GM08714 (cell line): ENCODE results near the gene RCHY1.
A peak's percentile ranks its signal among the peaks of the same experiment; 100 is the strongest.
"Not testable (repeated sequence)": the region's sequence is repeated elsewhere in the genome, so short reads cannot be mapped to it uniquely, and the experiment has no call there.

ENCODE experiments used
- H3K4me3 ChIP-seq: fragments of 200-500 bp; sonication (Bioruptor generic); 2 replicates; pipeline ENCODE4 v1.5.1; 2014; ENCODE audit warnings: mild to moderate bottlenecking, low read length, inconsistent platforms
- ZNF274 ChIP-seq: IDR thresholded peaks from 2 replicates; pipeline ENCODE4 v1.6.1; 2012; ENCODE audit warnings: mild to moderate bottlenecking, low read depth, low read length

RCHY1 gene

DNA sequence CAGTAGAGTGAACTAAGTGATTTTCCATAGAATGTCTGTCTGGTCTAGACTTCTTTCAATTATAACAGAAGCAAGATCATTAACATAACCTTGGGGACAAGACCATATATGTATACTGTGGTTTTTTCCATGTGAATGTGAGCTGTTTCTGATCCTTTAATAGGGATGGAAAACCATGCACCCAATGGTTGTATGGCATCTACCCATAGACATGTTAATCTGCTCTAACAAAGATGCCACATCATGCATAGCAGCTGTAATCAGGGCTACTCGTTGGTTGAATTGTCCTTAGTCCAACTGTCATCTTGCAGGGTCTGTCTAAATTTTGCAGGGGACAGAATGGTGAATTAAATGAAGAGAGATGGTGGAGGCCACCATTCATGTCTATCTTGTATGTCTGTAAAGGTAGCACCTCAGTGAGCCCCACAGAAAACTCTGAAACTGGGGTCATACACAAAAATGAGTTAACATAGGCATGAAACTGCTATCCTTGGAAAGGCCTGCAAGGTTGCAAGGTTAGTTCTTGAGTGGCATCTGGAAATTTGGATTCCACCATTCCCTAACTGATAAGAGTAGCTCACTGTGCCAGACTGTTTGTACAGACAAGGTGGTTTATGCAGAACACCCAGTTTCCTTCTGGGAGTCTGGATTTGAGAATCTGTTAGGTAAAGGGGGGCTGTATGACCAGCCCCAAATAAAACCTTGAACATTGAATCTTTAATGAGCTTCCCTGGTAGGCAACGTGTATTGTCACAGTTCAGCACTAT is 16.5 kb upstream of the RCHY1 start:
- no peak for TF ChIP-seq ZNF274
- H3K4me3 ChIP-seq = no peak overlapping the region

DNA sequence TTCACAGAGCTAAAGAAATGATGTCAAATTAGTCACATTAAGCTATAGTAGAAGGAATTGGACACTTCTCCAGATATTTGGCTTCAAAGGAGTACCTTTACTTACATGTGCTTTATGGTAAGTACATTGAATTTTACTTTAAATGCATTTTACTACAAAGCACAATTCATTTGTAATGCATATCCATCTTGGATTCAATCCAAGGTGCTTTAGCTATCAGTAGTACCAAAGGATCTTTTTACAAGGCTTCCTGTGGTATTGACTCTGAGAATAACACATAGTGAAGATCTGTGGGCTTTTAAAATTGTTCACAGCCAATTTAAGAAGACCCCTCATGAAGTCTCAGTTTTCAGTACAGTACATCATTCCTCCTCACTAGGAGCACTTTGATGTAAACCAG is 13.3 kb upstream of the RCHY1 start:
- no peak overlapping the region for H3K4me3 ChIP-seq

DNA sequence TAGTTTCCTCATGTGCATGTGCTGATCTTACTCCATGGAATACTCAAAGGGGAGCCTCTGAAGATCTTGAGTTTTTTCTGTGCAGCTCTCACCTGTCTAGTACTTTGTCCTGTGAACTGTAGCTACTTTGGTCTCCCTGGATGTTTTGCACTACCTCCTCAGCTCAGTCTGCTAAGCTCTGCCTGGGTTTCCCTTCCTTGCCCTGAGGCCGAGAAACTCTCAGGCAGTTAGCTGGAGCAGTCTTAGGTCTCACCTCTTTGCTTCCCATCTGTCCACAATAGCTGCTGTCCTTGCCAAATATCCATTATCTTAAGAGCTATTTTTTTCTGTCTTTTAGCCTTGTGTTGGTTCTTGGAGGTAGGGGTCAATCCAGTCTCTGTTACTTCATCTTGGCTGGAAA is 11.7 kb upstream of the RCHY1 start:
- H3K4me3 ChIP-seq = no peak overlapping the region
- TF ChIP-seq ZNF274 = no peak

More for the DNA sequence above, 13.3 kb upstream of the RCHY1 start:
- no peak for TF ChIP-seq ZNF274

DNA sequence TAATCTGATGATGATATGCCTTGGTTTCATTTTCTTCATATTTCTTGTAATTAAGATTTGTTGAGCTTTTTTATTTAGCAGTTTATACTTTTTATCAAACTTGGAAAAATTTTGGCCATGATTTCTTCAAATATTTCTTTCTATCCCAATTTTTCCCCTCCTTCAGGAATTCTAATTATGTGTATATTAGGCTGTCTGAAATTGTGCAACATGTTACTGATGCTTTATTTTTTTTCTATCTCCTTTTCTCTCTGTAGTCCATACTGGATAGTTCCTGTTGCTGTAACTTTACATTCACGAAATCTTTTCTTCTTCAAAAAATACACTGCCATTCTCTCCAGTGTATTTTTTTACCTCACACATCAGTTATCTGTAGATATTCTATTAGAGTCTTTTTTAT is 10.9 kb upstream of the RCHY1 start:
- H3K4me3 ChIP-seq = no peak overlapping the region
- no peak for TF ChIP-seq ZNF274

DNA sequence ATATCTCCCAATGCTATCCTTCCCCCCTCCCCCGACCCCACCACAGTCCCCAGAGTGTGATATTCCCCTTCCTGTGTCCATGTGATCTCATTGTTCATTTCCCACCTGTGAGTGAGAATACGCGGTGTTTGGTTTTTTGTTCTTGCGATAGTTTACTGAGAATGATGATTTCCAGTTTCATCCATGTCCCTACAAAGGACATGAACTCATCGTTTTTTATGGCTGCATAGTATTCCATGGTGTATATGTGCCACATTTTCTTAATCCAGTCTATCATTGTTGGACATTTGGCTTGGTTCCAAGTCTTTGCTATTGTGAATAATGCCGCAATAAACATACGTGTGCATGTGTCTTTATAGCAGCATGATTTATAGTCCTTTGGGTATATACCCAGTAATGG is 5.2 kb upstream of the RCHY1 start:
- not testable (repeated sequence) for H3K4me3 ChIP-seq

DNA sequence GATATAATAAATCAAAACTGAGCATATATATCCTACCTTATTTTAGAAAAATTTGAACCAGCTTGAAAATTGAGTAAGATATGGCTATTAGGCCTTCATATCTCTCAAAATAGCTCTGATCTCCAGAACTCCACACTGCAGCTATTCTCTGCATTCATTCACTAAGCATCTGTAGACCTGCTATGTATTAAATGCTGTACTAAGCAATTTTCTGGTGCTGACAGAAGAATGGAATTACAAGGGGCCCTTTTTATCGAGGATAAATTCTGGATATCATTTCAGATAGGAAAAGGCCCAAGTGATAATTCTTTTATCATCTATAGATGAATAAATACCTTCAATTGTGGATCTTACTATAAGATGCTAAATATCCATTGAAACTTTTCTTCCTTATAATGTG is 1.9 kb upstream of the RCHY1 start:
- TF ChIP-seq ZNF274 = no peak
- H3K4me3 ChIP-seq = no peak overlapping the region

DNA sequence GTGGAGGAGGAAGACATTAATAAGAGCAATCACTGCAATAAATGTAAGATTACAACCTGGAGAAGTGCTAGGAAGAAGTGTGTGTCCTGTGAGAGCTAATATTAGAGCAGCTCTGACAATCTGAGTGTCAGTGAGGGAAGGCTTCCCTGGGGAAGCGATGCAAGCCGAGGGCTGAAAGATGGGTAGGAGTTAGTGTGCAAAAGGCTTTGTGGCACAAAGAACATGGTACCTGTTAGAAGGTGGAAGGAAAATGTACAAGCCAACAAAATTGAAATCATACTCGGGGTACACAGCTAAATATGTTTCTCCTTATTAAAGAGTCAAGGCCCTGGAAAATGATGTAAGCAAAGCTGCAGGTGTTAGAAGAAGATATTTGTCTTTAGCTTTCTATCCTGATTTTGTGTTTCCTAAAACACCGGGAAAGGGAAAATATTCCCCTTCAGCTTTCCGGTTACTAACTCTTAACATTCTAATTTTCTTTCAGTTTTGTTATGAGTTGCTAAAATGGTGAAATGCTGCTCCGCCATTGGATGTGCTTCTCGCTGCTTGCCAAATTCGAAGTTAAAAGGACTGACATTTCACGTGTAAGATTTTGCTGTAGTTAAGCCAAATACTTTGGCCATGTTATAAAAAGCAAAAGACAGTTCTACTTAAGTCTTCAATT is 878 bp upstream of the RCHY1 start:
- TF ChIP-seq ZNF274 = no peak
- H3K4me3 ChIP-seq = peak overlapping the region; percentile 97

DNA sequence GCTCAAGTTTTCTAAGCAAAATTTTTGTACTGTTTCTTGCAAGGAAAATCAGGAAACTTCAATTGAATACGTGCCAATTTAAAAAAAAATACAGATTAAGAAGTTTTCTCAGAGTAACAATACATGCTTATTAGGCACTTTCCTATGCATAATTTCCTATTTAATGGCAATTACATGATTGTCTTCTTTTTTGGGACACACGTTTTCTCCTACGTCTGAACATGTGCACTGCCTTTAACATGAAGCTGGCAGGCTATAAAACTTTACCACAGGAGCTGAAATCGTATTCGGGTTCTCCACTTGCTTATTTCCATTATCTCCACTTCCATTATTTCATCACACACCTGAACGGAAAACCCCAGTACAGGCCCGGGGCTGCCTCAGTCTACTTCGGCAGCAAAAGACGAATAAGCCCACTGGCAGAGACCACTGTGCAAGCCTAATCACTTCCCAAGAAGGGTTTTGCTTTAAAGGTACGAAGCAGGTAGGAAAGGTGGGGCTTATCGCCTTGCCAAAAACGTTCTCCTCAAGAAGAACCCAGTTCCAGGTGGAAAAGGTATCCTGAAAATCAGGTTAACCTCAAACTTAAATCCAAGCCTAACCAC is 575 bp downstream of the RCHY1 start:
- no peak for TF ChIP-seq ZNF274
- H3K4me3 ChIP-seq = peak overlapping the region; percentile 97

DNA sequence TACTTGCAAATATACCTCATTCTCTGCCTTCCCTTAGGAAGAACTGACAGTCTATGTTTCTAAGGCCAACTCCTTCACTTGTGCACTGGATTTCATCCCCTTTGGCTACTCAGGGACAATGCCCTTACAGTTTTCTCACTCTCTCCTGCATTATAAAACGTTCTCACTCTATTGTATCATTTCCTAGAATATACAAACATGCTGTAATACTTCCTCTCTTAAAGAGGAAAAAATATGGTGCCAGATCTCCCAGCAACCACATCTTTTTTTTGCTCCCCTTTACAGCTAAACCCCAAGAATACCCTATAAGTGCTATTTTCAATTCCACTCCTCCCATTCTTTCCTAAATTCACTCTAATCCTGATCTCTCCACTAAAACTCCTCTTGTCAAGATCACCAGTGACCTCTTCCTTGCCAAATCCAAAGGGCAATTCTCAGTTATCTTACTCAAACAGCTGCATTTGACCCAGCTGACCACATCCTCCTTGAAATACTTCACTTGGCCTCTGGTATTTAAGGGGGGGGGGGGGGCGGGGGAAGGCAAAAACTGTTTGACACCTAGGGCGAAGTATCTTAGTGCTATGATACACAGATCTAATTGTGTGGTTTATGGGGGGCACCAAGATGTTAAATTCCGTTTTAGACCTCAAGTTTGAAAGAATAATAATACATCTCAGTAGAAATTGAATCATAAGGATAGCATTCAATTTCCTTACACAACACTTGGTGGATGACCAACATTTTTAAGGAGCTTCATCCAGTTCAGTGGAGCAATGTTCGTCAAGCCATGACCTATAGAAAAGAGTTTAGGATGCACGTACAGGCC is 1.6 kb downstream of the RCHY1 start:
- no peak for TF ChIP-seq ZNF274
- H3K4me3 ChIP-seq = peak overlapping the region; percentile 97

DNA sequence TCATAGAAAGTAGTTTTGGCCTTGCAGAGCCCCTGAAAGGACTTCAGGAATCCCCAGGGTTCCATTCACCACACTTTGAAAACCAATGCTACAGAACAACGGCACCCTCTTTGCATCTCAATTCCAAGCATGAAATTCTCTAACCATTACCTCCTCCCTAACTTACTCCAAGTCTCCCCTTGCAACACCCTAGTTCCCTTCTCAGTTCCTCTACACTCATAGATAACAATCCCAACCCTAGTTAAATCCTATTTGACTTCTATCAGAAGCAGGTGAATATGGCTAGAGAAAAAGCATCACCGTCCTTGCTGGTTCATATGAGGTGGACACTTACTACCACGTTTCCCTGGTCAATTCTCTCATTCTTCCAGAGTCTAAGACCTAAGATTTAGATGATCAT is 2.4 kb downstream of the RCHY1 start:
- H3K4me3 ChIP-seq = peak overlapping the region; percentile 67
- no peak for TF ChIP-seq ZNF274

DNA sequence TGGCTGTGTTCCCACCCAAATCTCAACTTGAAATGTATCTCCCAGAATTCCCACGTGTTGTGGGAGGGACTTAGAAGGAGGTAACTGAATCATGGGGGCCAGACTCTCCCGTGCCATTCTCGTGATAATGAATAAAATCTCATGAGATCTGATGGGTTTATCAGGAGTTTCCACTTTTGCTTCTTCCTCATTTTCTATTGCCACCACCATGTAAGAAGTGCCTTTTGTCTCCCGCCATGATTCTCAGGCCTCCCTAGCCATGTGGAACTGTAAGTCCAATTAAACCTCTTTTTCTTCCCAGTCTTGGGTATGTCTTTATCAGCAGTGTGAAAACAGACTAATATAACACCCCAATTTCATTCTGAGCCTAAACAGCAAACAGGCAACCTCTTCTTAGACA is 4.6 kb downstream of the RCHY1 start:
- H3K4me3 ChIP-seq = not testable (repeated sequence)

DNA sequence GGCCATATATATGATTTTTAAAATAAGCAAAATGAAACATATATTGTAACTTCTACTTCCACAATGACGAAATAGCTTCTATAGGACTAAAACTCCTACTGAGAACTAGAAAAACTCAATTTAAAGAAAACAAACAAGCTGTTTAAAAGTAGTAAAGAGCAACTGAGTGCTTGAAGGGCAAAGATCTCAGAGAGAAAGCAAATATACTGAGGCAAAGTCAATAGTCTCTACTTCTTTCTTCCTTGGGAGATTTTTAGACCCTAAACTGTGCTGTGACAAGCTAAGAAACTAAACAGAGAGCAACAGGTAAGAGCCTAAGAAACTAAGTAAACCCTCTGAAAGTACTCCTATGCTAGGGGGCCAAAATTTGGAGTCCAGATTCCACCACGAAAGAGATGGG is 8.6 kb downstream of the RCHY1 start:
- H3K4me3 ChIP-seq = no peak overlapping the region
- no peak for TF ChIP-seq ZNF274

DNA sequence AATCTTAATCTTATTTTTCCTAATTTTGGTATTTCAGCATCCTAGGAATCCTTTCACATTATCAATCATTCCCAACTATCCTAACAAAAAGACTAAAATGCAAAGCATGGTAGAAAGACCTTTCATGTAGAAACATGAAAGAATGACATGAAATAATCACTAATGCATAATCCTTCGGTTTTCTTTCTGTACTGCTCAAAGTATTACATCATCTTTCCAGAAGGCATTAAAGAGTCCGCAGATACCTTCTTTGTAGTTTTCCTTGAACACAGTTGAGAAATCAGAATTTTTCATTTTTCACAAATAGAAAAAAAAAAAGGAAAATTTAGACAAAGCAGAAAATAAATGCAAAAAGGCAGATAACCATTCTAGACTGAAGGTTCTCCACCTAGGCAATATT is 11.5 kb downstream of the RCHY1 start:
- TF ChIP-seq ZNF274 = no peak
- H3K4me3 ChIP-seq = no peak overlapping the region

DNA sequence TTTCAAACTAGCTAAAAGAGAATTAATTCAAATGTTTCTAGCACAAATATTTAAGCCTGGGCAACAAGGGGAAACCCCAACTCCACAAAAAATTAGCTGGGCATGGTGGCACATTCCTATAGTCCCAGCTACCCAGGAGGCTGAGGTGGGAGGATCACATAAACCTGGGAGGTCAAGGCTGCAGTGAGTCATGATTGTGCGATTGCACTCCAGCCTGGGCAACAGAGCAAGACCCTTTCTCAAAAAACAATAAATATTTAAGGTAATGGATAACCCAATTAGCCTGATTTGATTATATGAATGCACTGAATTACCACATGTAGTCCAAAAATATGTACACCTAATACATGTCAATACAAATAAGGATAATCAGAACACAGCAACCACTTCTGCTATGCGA is 14.3 kb downstream of the RCHY1 start:
- TF ChIP-seq ZNF274 = no peak

More for the DNA sequence above, 14.3 kb downstream of the RCHY1 start:
- no peak overlapping the region for H3K4me3 ChIP-seq
